Prostate gland (tissue), 2 donors: ENCODE measurements around the gene CRYBG1. TPM values are rescaled to one million over a fixed set of nuclear protein-coding genes. Genes with fewer than 3 reads are reported as not detected.

Source experiments
- DNase-seq: peaks from one replicate; pipeline ENCODE4 v3.0.0-alpha.2; 2019; ENCODE audit warnings: low spot score
- H3K27ac ChIP-seq, 2 donors: fragments of 200-600 bp; sonication (generic); 2 replicates each; pipeline ENCODE4 v1.5.1; 2017 to 2019
- H3K27me3 ChIP-seq: fragments of 200-600 bp; sonication (generic); replicated peaks from 2 replicates; pipeline ENCODE4 v1.5.1; 2019; ENCODE audit not compliant: insufficient read depth
- H3K36me3 ChIP-seq, 2 donors: fragments of 200-600 bp; sonication (generic); 1 replicate in 1 of 2; 2 replicates in 1 of 2; pipeline versions ENCODE4 v1.5.1 to v1.8.1; 2017 to 2019
- H3K4me1 ChIP-seq: fragments of 200-600 bp; sonication (generic); replicated peaks from 2 replicates; pipeline ENCODE4 v1.5.1; 2019
- H3K4me3 ChIP-seq, 2 donors: fragments of 200-600 bp; sonication (generic); 2 replicates each; pipeline ENCODE4 v1.5.1; 2017 to 2019
- H3K9me3 ChIP-seq: fragments of 200-600 bp; sonication (generic); 2 replicates; pipeline ENCODE4 v1.5.1; 2017
- POLR2A ChIP-seq: fragments of 450-650 bp; IDR thresholded peaks from one replicate; pipeline ENCODE4 v1.6.1; 2016; ENCODE audit warnings: antibody characterized with exemption, mild to moderate bottlenecking
- POLR2AphosphoS5 ChIP-seq: sonication (generic); formaldehyde crosslinking; IDR thresholded peaks from one replicate; pipeline ENCODE4 v1.6.1; 2017; ENCODE audit warnings: antibody characterized with exemption
- whole genome bisulfite sequencing: methylation state at CpG from one replicate; pipeline ENCODE4 v1.1.5; 2018; 5-methylcytosine and 5-hydroxymethylcytosine counted together
- intact Hi-C: fragments of 100-400 bp; cut with DNase I; formaldehyde crosslinking; loops from one replicate; pipeline ENCODE4 v1.14.2; 2022
- total RNA-seq, 2 donors: library from RNA; depleted of rRNA; stranded (reverse); fragments of >200 nt; gene quantifications; one replicate each; pipeline ENCODE4 v1.1.0, GENCODE V29; 2016
- TF ChIP-seq, protein P1 (sequence below), 4 experiments: fragments of 200-600 bp in 2 of 4; fragments of 450-650 bp in 2 of 4; sonication (generic) in 2 of 4; IDR thresholded peaks; 1 replicate in 3 of 4; 2 replicates in 1 of 4; pipeline ENCODE4 v1.5.1; 2016 to 2019; ENCODE audit warnings: antibody characterized with exemption in 4 of 4, mild to moderate bottlenecking in 2 of 4, moderate library complexity in 2 of 4

The CRYBG1 gene
- total RNA-seq, 2 donors from 2014 or later: 39.9 to 75.4 TPM

DNA sequence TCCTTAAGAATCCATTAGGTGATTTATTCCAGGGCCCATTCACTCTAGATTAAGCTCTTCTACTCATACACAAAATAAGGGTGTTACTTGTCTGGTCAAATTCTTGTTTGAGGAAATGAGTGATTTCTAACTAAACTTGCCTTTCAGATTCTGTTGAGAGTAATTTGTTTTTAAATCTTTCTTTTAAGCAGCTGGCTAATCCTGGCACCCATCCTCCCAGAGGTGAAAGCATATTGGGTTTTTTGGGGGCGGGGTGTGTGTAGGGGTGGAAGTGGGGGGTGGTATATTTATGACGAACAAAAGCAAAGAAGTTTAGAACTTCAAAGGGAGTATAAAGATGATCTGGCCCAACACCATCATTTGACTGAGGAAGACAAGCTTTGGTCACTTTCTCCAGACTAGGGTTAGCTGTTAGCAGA lies 174.1 kb downstream of the CRYBG1 start:
- DNase-seq: no peak
- no peaks in the 10 kb centered on the region for H3K27me3 ChIP-seq
- WGBS: 62% methylated on average over 2 of the region's 2 CpGs
- H3K4me3 ChIP-seq: no peak overlapping the region
- TF ChIP-seq, protein P1, sequence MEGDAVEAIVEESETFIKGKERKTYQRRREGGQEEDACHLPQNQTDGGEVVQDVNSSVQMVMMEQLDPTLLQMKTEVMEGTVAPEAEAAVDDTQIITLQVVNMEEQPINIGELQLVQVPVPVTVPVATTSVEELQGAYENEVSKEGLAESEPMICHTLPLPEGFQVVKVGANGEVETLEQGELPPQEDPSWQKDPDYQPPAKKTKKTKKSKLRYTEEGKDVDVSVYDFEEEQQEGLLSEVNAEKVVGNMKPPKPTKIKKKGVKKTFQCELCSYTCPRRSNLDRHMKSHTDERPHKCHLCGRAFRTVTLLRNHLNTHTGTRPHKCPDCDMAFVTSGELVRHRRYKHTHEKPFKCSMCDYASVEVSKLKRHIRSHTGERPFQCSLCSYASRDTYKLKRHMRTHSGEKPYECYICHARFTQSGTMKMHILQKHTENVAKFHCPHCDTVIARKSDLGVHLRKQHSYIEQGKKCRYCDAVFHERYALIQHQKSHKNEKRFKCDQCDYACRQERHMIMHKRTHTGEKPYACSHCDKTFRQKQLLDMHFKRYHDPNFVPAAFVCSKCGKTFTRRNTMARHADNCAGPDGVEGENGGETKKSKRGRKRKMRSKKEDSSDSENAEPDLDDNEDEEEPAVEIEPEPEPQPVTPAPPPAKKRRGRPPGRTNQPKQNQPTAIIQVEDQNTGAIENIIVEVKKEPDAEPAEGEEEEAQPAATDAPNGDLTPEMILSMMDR (IDR thresholded peaks at IDR 0.05): no peak
- no peak for TF ChIP-seq POLR2AphosphoS5
- TF ChIP-seq POLR2A: no peak
- intact Hi-C loops: no loop called here
- H3K36me3 ChIP-seq: no peaks in the 10 kb centered on the region
- H3K4me1 ChIP-seq: no peaks in the 10 kb centered on the region
- no peaks in the 10 kb centered on the region for H3K9me3 ChIP-seq
- no peak overlapping the region for H3K27ac ChIP-seq

- Histone ChIP-seq H3K27ac (no peak overlapping the region), H3K27me3 (no peaks in the 10 kb centered on the region), H3K9me3 (no peaks in the 10 kb centered on the region), H3K4me1 (no peaks in the 10 kb centered on the region), H3K4me3 (no peak overlapping the region), H3K36me3 (no peaks in the 10 kb centered on the region)
- no peak for DNase-seq
- TF ChIP-seq POLR2A (no peak), POLR2AphosphoS5 (no peak)
- TF ChIP-seq, protein P1 (IDR thresholded peaks at IDR 0.05): no peak
- intact Hi-C loops: no loop called here
- 89% methylated on average over 2 of the region's 2 CpGs for WGBS
Observed at GRCh38 chr6:106535012-106535411, 174.5 kb downstream of the CRYBG1 start.

DNA sequence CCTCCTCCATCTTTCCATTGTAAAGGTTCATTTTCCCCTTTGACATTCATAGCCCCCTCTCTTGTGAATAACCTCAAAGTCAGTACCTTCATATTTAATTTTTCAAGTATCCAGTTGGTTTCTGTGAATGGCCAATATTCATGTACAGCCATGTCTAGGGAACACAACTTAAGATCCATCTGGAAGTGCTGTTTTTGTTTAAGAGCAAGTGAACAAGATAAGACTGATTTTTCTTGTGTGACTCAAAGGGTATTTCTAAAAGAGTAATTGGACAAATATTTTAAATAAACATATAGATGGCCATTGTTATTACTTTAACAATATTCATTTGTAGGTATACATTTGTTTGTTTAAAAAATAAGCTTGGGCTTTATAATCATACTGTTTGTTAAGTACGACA lies 175.8 kb downstream of the CRYBG1 start:
- no peak for DNase-seq
- 80% methylated on average over 1 of the region's 1 CpG for WGBS
- Histone ChIP-seq H3K27me3 (no peaks in the 10 kb centered on the region), H3K36me3 (no peaks in the 10 kb centered on the region), H3K4me1 (no peaks in the 10 kb centered on the region), H3K9me3 (no peaks in the 10 kb centered on the region), H3K27ac (no peak overlapping the region), H3K4me3 (no peak overlapping the region)
- TF ChIP-seq POLR2AphosphoS5: no peak
- TF ChIP-seq, protein P1 (IDR thresholded peaks at IDR 0.05): no peak
- no peak for TF ChIP-seq POLR2A
- intact Hi-C loops: no loop called here

DNA sequence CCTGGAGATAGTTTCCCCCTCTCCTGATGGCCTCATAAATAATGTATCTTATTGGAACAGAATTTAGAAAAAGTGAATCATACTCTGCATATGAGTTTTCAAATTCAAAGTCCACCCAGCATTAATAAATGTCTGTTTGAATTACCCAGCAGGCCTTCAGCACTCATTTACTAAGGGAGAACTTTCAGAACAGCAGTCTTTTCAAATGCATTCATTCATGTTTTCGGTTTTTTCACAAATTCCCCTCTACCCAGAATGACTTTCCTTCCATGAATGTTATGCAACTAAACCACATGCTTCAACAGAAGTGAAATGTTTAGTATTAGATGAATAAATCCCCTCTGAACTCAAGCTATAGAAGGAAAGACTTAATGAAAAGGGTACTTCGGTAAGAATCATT lies 176.3 kb downstream of the CRYBG1 start:
- DNase-seq: no peak
- WGBS: 90% methylated on average over 2 of the region's 2 CpGs
- TF ChIP-seq, protein P1 (IDR thresholded peaks at IDR 0.05): no peak
- TF ChIP-seq POLR2A (no peak), POLR2AphosphoS5 (no peak)
- Histone ChIP-seq H3K9me3 (no peaks in the 10 kb centered on the region), H3K4me1 (no peaks in the 10 kb centered on the region), H3K27ac (no peak overlapping the region), H3K27me3 (no peaks in the 10 kb centered on the region), H3K4me3 (no peak overlapping the region), H3K36me3 (no peaks in the 10 kb centered on the region)
- intact Hi-C loops: no loop called here

- no peaks in the 10 kb centered on the region for H3K4me1 ChIP-seq
- no peak for DNase-seq
- no peaks in the 10 kb centered on the region for H3K36me3 ChIP-seq
- H3K4me3 ChIP-seq: no peak overlapping the region
- H3K27me3 ChIP-seq: no peaks in the 10 kb centered on the region
- no peaks in the 10 kb centered on the region for H3K9me3 ChIP-seq
- intact Hi-C loops: no loop called here
- 70% methylated on average over 8 of the region's 8 CpGs for WGBS
- H3K27ac ChIP-seq: no peak overlapping the region
- TF ChIP-seq, protein P1 (IDR thresholded peaks at IDR 0.05): no peak
- TF ChIP-seq POLR2AphosphoS5 (no peak), POLR2A (no peak)
Observed at GRCh38 chr6:106537662-106538061, 177.1 kb downstream of the CRYBG1 start.
